ENCODE results near the gene NFYA. TPM values are rescaled to one million over a fixed set of nuclear protein-coding genes. Genes with fewer than 3 reads are reported as not detected.

NFYA gene
- total RNA-seq, 1 experiment from 2014 or later: 28.1 TPM

DNA sequence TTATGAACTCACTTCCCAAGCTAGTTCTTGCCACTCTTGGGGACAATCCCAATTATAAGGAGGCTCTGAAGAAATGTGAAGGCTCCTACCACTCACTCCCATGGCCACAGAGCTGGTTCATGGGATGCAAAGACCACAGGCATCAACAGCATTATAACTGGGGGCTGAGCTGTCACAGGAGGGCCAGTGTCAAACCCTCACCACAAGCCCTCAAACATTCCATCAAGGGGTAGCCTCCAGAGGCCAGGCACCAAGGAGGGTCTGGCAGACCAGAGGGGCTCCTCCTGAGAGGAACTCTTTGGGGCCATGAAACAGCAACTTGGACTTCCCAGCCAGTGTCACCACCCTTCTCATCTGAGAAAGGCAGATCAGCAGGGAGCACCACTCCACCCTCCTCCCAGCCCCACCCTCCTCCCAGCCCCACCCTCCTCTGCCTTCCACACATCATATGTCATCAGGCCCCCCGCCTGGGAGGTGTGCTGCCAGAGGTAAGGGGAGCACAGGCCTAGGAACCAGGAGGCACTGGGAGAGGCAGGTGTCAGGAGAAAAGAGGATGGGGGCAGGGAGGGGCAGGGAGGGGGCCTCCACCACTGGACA, 31.7 kb upstream of the NFYA start:
- no peaks in the 10 kb centered on the region for H3K36me3 ChIP-seq
- no peak overlapping the region for H3K4me3 ChIP-seq
- no peak for DNase-seq
- no peaks in the 10 kb centered on the region for H3K27me3 ChIP-seq
- no peaks in the 10 kb centered on the region for H3K9me3 ChIP-seq

DNA sequence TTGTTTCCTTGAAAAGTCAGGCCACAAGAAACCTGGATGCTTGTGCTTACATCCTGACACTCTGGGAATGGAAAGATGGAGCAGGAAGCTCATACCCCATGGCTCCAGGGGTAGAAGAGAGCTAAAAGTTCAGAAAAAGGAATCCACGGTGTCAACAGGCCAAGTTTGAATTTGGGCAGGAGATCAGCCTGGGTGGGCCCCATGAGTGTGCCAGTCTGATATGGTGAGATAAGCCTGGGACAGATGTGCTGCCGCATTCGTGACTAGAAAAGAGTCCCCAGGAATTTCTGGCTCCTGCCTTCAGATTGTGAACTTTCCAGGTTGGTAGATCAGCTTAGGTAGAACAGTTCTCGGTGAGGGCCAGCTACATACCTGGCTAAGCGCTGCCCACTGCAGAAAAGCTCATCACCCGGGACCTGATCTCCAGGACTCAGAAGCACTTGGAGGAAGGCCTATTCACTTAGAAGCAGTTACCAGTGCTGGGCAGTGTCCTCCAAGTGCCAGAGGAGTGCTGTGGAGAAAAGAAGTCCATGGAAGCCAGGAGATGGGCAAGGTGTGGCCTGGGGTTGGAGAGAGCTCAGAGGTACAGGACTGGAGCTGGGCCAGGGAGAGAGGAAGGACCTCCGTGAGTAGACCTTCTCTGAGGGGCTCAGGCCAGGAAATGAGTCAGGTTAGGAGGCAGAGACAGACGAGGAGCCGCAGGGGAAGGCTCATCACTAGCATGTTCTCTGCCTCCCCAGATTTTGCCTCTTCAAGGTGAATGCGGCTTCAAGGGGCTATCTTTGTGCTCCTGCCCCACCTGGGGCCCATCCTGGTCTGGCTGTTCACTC, 30.3 kb upstream of the NFYA start, which contains the start of gene TSPO2:
Gene TSPO2 (plus strand): TSS at position 242 of the 830 bp plus-strand sequence. CDS start 519 bp downstream, at position 761.
- no peak for DNase-seq
- Histone ChIP-seq H3K4me3 (no peak within 1 kb of the TSS), H3K9me3 (no peaks in the 10 kb centered on the region), H3K27me3 (no peaks in the 10 kb centered on the region), H3K36me3 (no peaks in the 10 kb centered on the region)

DNA sequence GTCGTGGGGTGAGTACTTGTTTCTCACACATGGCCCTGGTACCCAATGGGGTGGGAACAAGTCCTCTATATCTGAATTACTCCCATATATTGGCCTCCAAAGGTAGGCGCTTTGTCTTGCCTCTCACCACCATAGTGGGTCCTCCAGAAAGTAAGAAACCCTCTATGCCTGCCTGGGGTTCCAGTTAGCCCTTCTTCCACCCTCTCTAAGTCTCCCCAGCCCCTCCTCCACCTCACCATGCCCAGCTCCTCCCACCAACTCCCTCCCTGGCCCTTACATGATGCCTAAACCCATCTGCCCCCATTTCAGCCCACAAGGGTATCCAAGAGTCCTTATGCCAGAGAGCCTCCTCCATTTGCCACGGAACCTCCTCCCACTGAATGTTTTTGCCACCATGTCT, 29.6 kb upstream of the NFYA start:
- no peak for DNase-seq
- Histone ChIP-seq H3K9me3 (no peaks in the 10 kb centered on the region), H3K36me3 (no peaks in the 10 kb centered on the region), H3K27me3 (no peaks in the 10 kb centered on the region), H3K4me3 (no peak overlapping the region)

DNA sequence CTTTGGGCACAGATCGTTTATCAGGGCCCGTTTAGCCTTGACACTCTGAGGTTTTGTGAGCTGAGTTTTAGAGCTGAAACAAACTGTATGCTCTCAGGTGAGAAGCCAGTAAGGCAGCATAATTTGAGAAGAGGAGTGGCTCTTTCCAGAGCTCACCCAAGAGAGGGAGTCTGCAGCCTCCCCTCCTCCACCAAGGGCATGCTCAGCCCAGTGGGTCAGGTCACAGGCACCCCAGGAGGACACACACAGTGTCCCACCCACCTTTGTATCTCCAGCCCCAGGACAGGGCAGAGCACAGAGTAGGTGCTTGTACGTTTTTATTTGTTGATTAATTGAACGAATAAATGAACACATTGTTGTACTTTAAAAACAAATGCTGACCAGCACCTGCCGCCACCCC, 27.1 kb upstream of the NFYA start:
- no peaks in the 10 kb centered on the region for H3K9me3 ChIP-seq
- DNase-seq: no peak

DNA sequence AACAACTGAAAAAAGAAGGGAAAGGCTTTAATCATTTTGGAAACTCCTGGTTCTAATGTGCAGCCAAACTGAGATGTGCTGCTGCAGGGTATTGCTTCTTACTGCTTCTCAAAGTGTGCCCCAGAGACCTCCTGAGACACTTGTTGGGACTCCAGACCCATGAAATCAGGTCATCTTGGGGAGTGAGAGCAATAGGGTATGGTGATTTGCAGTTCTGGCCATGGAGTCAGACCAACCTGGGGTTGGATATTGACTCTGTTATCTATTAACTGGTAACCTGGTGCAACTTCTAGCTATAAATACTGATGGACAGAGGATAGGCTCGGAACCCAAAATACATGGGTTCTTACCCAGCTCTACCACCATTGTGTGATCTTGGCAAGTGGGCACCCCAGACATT, 26.7 kb upstream of the NFYA start:
- H3K27me3 ChIP-seq: no peaks in the 10 kb centered on the region
- no peak overlapping the region for H3K4me3 ChIP-seq
- H3K36me3 ChIP-seq: no peaks in the 10 kb centered on the region
- DNase-seq: no peak
- H3K9me3 ChIP-seq: no peaks in the 10 kb centered on the region

More for the DNA sequence above, 27.1 kb upstream of the NFYA start:
- Histone ChIP-seq H3K36me3 (no peaks in the 10 kb centered on the region), H3K27me3 (no peaks in the 10 kb centered on the region), H3K4me3 (no peak overlapping the region)

DNA sequence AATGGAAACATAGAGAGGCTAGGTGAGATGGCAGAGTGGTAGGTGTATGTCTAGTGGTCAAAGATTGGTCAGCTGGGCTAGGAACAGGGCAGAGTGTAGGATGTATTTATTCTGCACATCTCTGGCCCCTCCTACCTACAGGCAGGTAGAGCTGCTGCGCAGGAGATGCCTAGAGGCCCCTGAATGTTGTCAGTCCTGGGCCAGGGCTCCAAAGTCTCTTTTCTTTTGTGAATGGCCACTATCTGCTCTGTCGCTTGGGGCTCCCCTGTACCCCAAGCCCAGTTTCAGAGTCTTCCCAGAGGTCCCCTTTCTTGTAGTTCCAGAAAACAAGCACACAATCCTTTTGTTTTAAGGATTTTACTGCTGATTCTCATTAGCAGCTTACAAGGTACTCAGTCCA, 25.5 kb upstream of the NFYA start:
- H3K4me3 ChIP-seq: no peak overlapping the region
- H3K36me3 ChIP-seq: no peaks in the 10 kb centered on the region
- no peaks in the 10 kb centered on the region for H3K27me3 ChIP-seq
- no peaks in the 10 kb centered on the region for H3K9me3 ChIP-seq
- DNase-seq: no peak

DNA sequence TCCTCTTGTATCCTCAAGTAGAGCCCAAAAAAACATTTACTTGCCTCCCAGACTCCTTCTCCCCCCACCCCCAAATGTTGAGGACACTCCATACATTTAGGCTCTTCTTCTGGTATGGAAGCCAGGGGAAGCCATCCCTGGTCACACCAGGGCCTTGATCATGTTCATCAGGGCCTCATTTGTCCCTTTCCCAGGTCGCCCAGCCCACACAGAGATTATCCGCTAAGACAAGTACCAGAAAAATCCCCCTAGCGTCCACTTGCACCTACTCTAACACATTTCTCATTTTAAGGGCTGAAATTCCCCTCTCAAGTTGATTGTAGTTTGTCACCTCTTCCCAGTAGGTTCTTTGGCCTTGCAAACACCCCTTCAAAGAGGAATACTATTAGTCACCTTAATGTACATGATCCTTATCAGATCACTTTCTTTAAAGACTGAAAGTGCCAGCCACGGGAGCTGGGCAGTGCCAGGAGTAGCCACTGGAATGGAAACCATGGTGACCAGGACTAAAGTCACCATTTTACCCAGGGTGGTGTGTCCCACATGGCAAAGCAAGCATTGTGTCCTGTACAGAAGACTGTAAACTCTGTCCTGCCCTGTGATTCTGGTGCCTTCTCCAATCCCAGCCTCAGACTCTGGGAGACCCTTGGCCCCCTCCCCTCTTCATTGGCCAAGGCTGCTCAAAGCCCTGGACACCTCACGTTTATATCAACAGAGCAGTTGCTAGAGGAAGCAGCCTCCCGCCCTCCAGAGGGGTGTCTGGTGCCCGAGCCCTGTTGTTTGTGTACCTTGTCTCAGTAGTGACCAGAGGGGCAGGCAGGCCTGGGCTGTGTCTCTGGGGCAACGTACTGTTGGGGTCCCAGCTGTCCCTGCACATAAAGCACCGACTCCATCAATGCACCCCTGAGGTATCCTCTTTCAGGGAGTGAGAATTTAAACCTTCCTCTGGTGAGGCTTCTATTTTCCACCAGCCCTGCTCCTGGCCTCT, 24.7 kb upstream of the NFYA start:
- no peak for DNase-seq
- Histone ChIP-seq H3K4me3 (no peak overlapping the region), H3K27me3 (no peaks in the 10 kb centered on the region)

DNA sequence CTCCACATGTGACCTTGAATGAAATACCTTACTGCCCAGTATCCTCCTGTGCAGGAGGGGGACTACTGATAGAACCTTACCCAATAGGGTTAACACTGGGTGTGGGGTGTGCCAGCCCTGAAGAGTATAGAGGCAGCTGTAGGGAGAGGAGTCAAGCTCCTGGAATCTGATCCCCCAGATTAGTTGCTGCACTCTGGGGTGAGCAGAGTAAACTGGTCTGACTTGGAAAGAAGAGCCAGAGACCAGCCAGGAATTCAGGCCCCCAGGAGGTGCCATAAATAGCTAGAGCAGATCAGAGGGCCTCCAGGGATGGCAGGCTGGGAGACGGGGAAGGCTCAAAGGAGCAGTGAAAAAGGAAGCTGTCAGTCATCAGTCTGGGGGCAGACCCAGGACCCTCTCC, 23.3 kb upstream of the NFYA start:
- no peaks in the 10 kb centered on the region for H3K27me3 ChIP-seq
- H3K4me3 ChIP-seq: no peak overlapping the region
- DNase-seq: no peak
- H3K9me3 ChIP-seq: no peaks in the 10 kb centered on the region
- no peaks in the 10 kb centered on the region for H3K36me3 ChIP-seq

More for the DNA sequence above, 24.7 kb upstream of the NFYA start:
- no peaks in the 10 kb centered on the region for H3K9me3 ChIP-seq
- H3K36me3 ChIP-seq: no peaks in the 10 kb centered on the region

DNA sequence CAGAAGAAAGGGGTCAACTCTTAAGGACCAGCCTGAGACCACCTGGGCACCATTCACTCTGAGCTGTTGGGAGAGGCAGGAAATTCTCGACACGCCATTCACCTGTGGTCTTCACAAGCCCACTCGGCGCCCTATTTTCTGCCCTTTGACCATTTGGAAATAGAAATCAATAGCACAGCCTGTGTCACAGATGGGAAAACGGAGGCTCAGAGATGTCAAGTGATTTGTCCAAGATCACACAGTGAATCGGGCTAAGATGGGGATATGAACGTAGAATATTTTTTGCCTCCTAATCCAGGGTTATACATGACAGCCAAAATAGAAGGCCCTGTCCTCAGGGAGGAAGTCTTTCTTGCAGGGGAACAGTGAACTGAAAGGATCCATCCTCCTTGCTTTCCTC, 22.8 kb upstream of the NFYA start:
- no peak for DNase-seq
- H3K36me3 ChIP-seq: no peaks in the 10 kb centered on the region
- no peaks in the 10 kb centered on the region for H3K9me3 ChIP-seq

DNA sequence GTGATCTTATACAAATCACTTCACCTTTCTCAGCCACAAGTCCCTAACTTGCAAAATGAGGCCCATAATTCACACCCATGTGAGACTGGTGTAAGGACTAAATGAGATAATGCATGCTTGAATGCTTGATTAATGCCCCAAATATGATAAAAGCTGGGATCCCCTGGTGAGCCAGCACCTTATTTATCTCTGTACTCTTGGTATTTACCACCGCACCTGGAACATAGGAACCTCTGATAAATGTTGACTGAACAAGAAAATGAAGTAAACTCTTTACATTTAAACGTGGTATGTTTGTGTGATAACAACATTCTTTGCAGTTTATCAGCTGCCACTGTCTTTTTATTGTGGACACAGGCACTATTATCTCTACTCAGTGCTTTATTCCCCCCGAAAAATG, 22.2 kb upstream of the NFYA start:
- no peak for DNase-seq
- Histone ChIP-seq H3K4me3 (no peak overlapping the region), H3K27me3 (no peaks in the 10 kb centered on the region), H3K36me3 (no peaks in the 10 kb centered on the region), H3K9me3 (no peaks in the 10 kb centered on the region)

More for the DNA sequence above, 22.8 kb upstream of the NFYA start:
- Histone ChIP-seq H3K27me3 (no peaks in the 10 kb centered on the region), H3K4me3 (no peak overlapping the region)

DNA sequence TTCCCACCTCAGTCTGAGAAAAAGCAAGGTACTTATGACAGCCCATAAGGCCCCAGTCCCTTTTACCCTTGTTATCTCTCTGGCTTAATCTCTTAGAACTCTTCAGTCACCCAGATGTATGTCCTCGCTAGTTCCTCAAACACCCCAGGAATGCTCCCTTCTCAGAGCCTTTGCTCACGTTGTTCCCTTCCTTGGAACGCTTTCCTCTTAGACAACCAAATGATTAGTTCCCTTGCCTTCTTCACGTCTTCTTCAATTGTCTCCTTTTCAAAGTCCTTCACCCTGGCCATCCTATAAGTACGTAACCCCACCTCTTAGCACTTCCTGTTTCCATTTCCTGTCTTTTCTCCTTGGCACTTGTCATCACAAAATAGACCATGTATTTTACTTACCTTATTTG, 20.9 kb upstream of the NFYA start:
- Histone ChIP-seq H3K36me3 (no peaks in the 10 kb centered on the region), H3K9me3 (no peaks in the 10 kb centered on the region), H3K4me3 (no peak overlapping the region), H3K27me3 (no peaks in the 10 kb centered on the region)
- DNase-seq: no peak

DNA sequence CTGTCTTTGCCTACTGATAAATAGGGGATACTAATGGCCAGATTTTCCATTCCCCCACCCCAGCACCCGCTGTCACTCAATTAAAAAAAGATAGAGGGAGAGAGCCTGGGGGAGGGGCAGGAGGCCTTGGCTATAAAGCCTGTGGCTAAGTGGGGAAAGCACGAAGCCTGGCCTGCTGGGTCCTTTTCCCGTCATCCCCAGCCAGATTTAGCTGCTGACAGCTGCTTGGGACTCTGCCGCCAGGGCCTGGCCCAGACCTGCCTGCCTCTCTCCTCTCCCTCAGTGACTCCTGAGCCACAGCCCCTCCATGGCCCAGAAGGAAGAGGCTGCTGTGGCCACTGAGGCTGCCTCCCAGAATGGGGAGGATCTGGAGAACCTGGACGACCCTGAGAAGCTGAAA, 19.7 kb upstream of the NFYA start, which contains the start of gene APOBEC2:
Gene APOBEC2 (plus strand): TSS at position 162 of the 400 bp plus-strand sequence. CDS start 146 bp downstream, at position 308.
- Histone ChIP-seq H3K4me3 (no peak within 1 kb of the TSS), H3K27me3 (no peaks in the 10 kb centered on the region), H3K9me3 (no peaks in the 10 kb centered on the region), H3K36me3 (no peaks in the 10 kb centered on the region)
- DNase-seq: no peak

DNA sequence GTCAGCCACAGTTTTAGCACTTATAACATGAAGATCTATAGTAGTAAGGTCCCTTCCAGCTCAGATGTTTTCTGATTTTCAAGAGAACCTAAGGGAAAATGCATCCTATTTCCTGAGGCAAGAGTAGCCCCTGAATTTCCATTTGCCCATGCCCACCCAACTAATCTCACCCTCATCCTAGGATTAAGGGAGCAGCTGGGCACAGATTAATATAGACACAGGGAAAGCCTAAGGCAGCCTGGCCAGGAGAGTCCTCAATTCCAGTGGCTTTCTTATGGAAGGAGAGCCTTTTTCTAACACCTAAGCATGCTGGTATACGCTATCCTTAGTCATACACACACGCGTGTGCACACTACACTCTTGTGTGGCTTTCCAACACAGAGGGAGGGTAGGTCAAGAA, 18.3 kb upstream of the NFYA start:
- H3K4me3 ChIP-seq: no peak overlapping the region
- DNase-seq: no peak
- H3K36me3 ChIP-seq: no peaks in the 10 kb centered on the region
- H3K9me3 ChIP-seq: no peaks in the 10 kb centered on the region
- no peaks in the 10 kb centered on the region for H3K27me3 ChIP-seq

DNA sequence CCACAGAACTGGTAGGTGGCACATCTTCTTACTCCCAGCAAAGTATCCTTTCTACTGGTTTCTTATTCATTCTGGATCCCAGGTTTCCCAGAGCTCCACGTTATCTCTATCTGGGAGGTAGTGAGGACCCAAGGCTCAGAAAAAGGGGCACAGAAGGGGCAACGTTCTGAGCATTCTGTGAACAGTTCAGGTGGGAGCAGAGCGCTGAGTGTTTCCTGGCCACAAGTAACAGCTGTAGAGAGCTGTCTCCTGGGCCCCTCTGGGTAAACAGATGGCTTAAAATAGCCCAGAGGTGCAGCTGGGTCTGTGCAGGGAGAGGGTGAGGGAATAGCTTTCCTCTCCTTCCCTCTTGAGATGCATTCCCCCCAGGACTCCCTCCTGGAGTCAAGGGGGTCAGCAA, 17.6 kb upstream of the NFYA start:
- DNase-seq: no peak
- Histone ChIP-seq H3K9me3 (no peaks in the 10 kb centered on the region), H3K27me3 (no peaks in the 10 kb centered on the region), H3K4me3 (no peak overlapping the region), H3K36me3 (no peaks in the 10 kb centered on the region)

DNA sequence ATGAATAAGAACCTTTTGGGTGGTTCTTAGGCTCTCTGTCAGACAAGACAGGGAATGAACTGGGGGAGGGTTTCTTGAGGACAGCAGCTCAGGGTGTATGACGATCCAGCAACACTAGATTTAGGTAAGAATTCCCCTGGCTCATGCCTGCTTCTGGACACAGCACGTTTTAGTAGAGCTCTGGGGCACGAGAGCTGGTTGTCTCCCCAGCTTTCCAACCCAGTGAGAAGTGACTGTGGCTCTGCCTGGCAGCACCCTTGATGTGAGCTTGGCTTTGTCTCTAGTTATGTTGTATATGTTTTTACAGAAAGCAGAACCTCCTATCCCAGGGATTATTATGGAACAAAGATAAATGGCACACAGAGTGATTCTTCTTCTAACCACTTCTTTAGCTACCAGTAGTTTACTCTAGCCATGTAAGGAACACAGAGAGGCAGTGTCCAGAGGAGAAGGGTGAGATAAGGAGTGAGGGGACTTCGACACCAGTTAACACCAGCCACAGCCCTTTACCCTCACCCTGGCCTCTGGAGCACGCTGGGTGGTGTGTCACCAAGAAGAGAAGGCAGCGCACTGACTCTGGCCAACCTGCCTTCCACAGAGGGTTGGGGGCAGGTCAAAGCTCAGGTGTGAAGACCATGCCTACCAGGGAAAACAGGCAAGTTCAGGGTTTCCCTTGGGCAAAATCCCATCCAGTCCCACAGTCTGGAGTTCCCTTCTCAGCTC, 15.8 kb upstream of the NFYA start:
- Histone ChIP-seq H3K9me3 (no peaks in the 10 kb centered on the region), H3K4me3 (no peak overlapping the region), H3K27me3 (no peaks in the 10 kb centered on the region), H3K36me3 (no peaks in the 10 kb centered on the region)
- no peak for DNase-seq

DNA sequence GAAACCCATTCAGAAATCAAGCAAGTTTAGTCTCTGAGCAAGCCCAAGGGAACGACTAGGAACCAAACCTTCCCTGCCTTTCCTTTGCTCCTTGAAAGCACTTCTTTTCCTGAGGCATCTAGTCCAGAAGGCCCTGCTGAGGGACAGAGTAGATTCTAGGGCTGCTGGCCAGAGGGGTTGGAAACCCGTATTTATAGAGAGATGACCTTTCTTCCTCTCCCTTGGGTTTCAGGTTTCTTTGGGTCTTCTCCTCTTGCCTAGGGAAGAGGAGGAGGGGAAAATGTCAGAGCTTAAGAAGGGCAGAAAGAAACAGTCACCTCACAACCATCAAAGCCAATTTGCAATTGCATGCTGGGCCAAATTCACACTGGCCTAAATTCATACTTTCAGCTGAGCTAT, 14.0 kb upstream of the NFYA start:
- no peaks in the 10 kb centered on the region for H3K36me3 ChIP-seq
- no peak overlapping the region for H3K4me3 ChIP-seq
- no peaks in the 10 kb centered on the region for H3K9me3 ChIP-seq
- H3K27me3 ChIP-seq: no peaks in the 10 kb centered on the region
- DNase-seq: no peak

All from MG63 (cell line).